ENCODE data around the gene CEP41.

DNA sequence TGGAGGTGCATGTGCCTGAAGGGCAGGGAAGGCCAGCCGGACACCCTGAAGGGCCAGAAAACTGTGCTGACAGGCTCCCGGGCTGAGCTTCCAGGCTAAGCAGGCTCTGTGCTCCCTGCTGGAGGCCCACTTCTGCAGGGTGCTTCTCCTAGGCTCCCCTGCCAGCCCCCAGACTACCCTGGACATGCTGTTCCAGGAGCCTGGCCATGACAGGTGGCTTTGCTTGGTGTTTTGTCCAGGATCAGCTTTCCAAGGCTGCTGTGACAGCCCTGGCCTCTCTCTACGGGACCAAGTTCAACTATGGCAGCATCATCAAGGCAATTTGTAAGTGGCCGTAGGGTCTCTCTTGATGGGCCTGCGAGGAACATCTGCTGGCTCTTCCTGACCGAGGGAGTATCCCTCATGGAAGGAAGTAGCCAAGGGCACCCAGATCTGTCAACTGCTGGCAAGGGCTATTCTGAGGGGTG, 55.2 kb downstream of the CEP41 start:
- TF ChIP-seq POLR2A (IDR thresholded peaks at IDR 0.05) (no peak), POLR2AphosphoS5 (IDR thresholded peaks at IDR 0.05) (no peak)
- TF ChIP-seq, protein P1, sequence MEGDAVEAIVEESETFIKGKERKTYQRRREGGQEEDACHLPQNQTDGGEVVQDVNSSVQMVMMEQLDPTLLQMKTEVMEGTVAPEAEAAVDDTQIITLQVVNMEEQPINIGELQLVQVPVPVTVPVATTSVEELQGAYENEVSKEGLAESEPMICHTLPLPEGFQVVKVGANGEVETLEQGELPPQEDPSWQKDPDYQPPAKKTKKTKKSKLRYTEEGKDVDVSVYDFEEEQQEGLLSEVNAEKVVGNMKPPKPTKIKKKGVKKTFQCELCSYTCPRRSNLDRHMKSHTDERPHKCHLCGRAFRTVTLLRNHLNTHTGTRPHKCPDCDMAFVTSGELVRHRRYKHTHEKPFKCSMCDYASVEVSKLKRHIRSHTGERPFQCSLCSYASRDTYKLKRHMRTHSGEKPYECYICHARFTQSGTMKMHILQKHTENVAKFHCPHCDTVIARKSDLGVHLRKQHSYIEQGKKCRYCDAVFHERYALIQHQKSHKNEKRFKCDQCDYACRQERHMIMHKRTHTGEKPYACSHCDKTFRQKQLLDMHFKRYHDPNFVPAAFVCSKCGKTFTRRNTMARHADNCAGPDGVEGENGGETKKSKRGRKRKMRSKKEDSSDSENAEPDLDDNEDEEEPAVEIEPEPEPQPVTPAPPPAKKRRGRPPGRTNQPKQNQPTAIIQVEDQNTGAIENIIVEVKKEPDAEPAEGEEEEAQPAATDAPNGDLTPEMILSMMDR (IDR thresholded peaks at IDR 0.05): no peak
